B cell (primary cell): ENCODE measurements around the gene SRGAP2B. TPM values are rescaled to one million over a fixed set of nuclear protein-coding genes. Genes with fewer than 3 reads are reported as not detected.
"Not testable (repeated sequence)": the region's sequence is repeated elsewhere in the genome, so short reads cannot be mapped to it uniquely, and the experiment has no call there.

Experiments used
- ATAC-seq: fragments of 200-7000 bp; cut with Tn5 transposase; one replicate; pipeline ENCODE4 v1.10.0; 2021; ENCODE audit warnings: low read depth, mild to moderate bottlenecking, moderate number of reproducible peaks, moderate library complexity
- CTCF ChIA-PET: fragments of 350-600 bp; sonication (Branson Sonifier 250); formaldehyde crosslinking; loops from one replicate; lab custom pipeline; 2021; ENCODE audit warnings: antibody characterized with exemption, inconsistent platforms; lab: Charles Lee
- POLR2A ChIA-PET: fragments of 350-600 bp; sonication (Branson Sonifier 250); formaldehyde crosslinking; loops from one replicate; lab custom pipeline; 2021; ENCODE audit warnings: antibody characterized with exemption; lab: Charles Lee
- DNase-seq: peaks from one replicate; pipeline ENCODE4 v3.0.0; 2013
- H2AFZ ChIP-seq: 2 replicates; pipeline ENCODE4 v1.6.1; 2012; ENCODE audit warnings: mild to moderate bottlenecking, low read depth, low read length; ENCODE audit not compliant: insufficient read depth, poor library complexity, severe bottlenecking
- H3K27ac ChIP-seq, 2 donors: 1 replicate in 1 of 2; 2 replicates in 1 of 2; pipeline ENCODE4 v1.5.1; 2012 to 2013; ENCODE audit warnings: low read length in 2 of 2, mild to moderate bottlenecking in 2 of 2, moderate library complexity in 1 of 2
- H3K27me3 ChIP-seq, 4 experiments: fragments of 200-600 bp in 1 of 4; sonication (generic) in 1 of 4; replicated peaks in 1 of 4; 1 replicate in 2 of 4; 2 replicates in 2 of 4; pipeline versions ENCODE4 v1.6.1 to v1.7.0; 2013 to 2016; ENCODE audit warnings: low read length in 3 of 4, mild to moderate bottlenecking in 2 of 4, mixed read lengths in 1 of 4, moderate library complexity in 1 of 4; ENCODE audit not compliant: insufficient read depth in 4 of 4, control insufficient read depth in 3 of 4; ENCODE audit errors: control extremely low read depth in 1 of 4
- H3K36me3 ChIP-seq, 2 experiments: replicated peaks in 1 of 2; 1 replicate in 1 of 2; 2 replicates in 1 of 2; pipeline versions ENCODE4 v1.6.1 to v1.7.1; 2013; ENCODE audit warnings: low read length in 1 of 2; ENCODE audit not compliant: insufficient read depth in 2 of 2, control insufficient read depth in 1 of 2; ENCODE audit errors: control extremely low read depth in 1 of 2, extremely low read depth in 1 of 2
- H3K4me1 ChIP-seq, 2 donors: fragments of 200-600 bp in 1 of 2; sonication (generic) in 1 of 2; 1 replicate in 1 of 2; 2 replicates in 1 of 2; pipeline versions ENCODE4 v1.5.1 to v1.6.1; 2013 to 2017; ENCODE audit warnings: low read length in 2 of 2; ENCODE audit not compliant: control insufficient read depth in 2 of 2, insufficient read depth in 2 of 2
- H3K4me2 ChIP-seq: replicated peaks from 2 replicates; pipeline ENCODE3; 2012; ENCODE audit warnings: mild to moderate bottlenecking, low read depth, low read length; ENCODE audit not compliant: poor library complexity, severe bottlenecking
- H3K4me3 ChIP-seq, 5 experiments: fragments of 200-600 bp in 1 of 5; sonication (generic) in 1 of 5; 1 replicate in 3 of 5; 2 replicates in 2 of 5; pipeline versions ENCODE4 v1.5.1 to v1.7.0; 2011 to 2016; ENCODE audit warnings: low read length in 4 of 5, mild to moderate bottlenecking in 4 of 5, low read depth in 2 of 5, control low read depth in 1 of 5, moderate library complexity in 1 of 5; ENCODE audit not compliant: insufficient read depth in 1 of 5; ENCODE audit errors: control extremely low read depth in 1 of 5, extremely low read depth in 1 of 5
- H3K79me2 ChIP-seq: fragments of 200-600 bp; sonication (generic); one replicate; pipeline ENCODE4 v1.6.0; 2016; ENCODE audit warnings: low read length; ENCODE audit not compliant: control insufficient read depth, insufficient read depth
- H3K9ac ChIP-seq: fragments of 200-600 bp; sonication (generic); 2 replicates; pipeline ENCODE4 v1.6.1; 2017; ENCODE audit warnings: mild to moderate bottlenecking, low read length, moderate library complexity
- H3K9me3 ChIP-seq, 3 donors: one replicate each; pipeline versions ENCODE4 v1.6.1 to v1.7.1; 2013; ENCODE audit warnings: low read length in 2 of 3; ENCODE audit not compliant: control insufficient read depth in 2 of 3, insufficient read depth in 1 of 3; ENCODE audit errors: control extremely low read depth in 1 of 3
- H4K20me1 ChIP-seq: 2 replicates; pipeline ENCODE4 v1.6.0; 2012; ENCODE audit warnings: mild to moderate bottlenecking, low read length; ENCODE audit not compliant: insufficient read depth, control insufficient read depth, poor library complexity, severe bottlenecking
- H3K27ac Mint-ChIP-seq: one replicate; pipeline ENCODE4 v1.8.0; 2021; ENCODE audit warnings: mixed read lengths
- H3K27me3 Mint-ChIP-seq: one replicate; pipeline ENCODE4 v1.8.0; 2021; ENCODE audit warnings: mixed read lengths
- H3K4me1 Mint-ChIP-seq: one replicate; pipeline ENCODE4 v1.8.0; 2021; ENCODE audit warnings: mixed read lengths
- H3K4me3 Mint-ChIP-seq: one replicate; pipeline ENCODE4 v1.8.0; 2021; ENCODE audit warnings: mixed read lengths
- H3K9me3 Mint-ChIP-seq: one replicate; pipeline ENCODE4 v1.8.0; 2022; ENCODE audit warnings: mixed read lengths; ENCODE audit not compliant: insufficient read depth
- WGBS: methylation state at CpG from one replicate; pipeline ENCODE4 v1.1.5; 2013; ENCODE audit warnings: missing lambda C conversion rate; ENCODE audit not compliant: insufficient coverage; 5-methylcytosine and 5-hydroxymethylcytosine counted together
- intact Hi-C: fragments of 100-400 bp; cut with micrococcal nuclease; formaldehyde crosslinking; loops from one replicate; pipeline ENCODE4 v1.10.0; 2022
- polyA plus RNA-seq: library from polyadenylated mRNA; depleted of rRNA; stranded (reverse); fragments of >200 nt; gene quantifications from 2 replicates; pipeline ENCODE4 v1.2.3, GENCODE V29; 2012
- total RNA-seq, 2 donors: library from RNA; stranded (reverse); fragments of 120-200 nt in 1 of 2; gene quantifications; 1 replicate in 1 of 2; 2 replicates in 1 of 2; pipeline versions ENCODE4 v1.2.3 to v1.2.4, GENCODE V29; 2013 to 2022

The SRGAP2B gene
- total and polyA plus RNA-seq, 2 donors (not counting 1 experiment from before 2014, with no cell fraction given) = 3.0 to 36.5 TPM

DNA sequence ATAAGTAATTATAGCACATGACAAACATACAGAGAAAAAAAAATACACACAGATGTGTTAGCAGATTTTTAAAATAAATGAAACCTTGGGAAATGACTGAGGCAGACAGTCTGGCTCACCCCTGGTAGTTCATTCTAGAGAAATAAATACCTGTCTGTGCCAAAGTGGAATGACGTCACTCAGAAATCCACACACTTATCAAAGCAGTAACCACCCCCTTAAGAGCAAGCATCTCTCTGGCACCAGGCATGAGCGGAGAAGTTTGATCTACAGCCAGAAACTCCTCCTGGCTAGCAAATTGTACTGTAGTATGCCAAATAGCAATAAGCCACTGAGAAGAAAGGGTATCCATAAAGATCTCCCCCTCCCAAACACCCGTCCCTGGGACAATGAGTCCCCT is 131.6 kb downstream of the SRGAP2B start:
- H3K9me3 ChIP-seq, H3K4me1 ChIP-seq, H3K4me3 ChIP-seq, CTCF ChIA-PET, ATAC-seq, H2AFZ ChIP-seq, H4K20me1 ChIP-seq, H3K79me2 ChIP-seq, DNase-seq, H3K27ac ChIP-seq, H3K4me2 ChIP-seq, H3K9ac ChIP-seq, H3K36me3 ChIP-seq, H3K27me3 ChIP-seq, H3K9me3 Mint-ChIP-seq, H3K4me1 Mint-ChIP-seq, intact Hi-C loops, H3K4me3 Mint-ChIP-seq, H3K27me3 Mint-ChIP-seq, POLR2A ChIA-PET, H3K27ac Mint-ChIP-seq: not testable (repeated sequence)
- WGBS = no CpG with 5 or more reads among the region's 3 CpGs

DNA sequence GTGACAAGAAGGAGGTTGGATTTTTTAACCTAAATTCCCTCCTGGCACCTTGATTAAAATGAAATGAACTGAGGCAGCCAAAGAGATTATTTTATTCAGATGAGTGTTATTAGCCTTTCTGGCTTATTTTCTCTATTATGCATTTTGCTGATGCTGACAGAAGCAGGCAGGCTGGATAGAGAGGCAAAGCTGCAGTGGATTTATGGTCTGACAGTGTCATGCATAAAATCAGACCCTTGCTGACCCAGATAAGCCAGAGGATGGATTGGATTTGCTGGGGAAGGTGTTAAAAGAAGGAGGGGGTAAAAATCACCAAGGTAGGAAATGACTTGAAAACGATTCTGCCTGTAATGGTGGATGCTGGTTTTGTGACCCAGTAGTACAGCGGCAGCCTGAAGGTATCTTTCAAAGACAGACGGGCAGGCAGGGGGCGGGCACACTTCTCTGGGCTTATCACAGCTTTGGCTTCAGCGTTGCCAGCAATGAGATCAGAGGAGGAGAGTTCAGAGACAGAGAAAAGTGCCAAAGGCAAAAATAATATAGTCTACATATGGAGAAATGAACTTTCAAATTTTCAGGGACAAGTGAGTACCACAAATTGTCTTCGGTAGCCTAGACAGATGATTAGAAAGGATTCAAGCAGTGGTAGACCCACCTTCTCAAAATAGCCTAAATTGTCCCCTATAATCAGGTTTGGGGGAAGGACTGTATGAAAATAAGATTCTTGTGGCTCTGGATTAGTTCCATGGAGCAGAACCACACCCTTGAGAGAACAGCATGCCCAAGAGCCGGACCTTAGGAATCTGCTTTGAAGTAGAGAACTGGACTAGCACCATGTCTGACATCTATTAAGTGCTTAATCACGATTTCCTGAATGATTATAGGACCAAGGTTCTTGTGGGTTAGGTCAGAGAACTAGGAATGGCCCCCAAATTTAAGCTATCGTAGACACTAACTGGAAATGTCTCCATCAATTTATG is 133.2 kb downstream of the SRGAP2B start:
- H3K9me3 ChIP-seq, H3K4me2 ChIP-seq, DNase-seq, POLR2A ChIA-PET, H3K9ac ChIP-seq, H3K4me3 ChIP-seq, H3K36me3 ChIP-seq, H3K9me3 Mint-ChIP-seq, H3K27ac ChIP-seq, CTCF ChIA-PET, H4K20me1 ChIP-seq, H2AFZ ChIP-seq, H3K27me3 Mint-ChIP-seq, H3K4me1 Mint-ChIP-seq, H3K79me2 ChIP-seq, H3K4me3 Mint-ChIP-seq, ATAC-seq, H3K27me3 ChIP-seq, intact Hi-C loops, H3K27ac Mint-ChIP-seq, H3K4me1 ChIP-seq: not testable (repeated sequence)
- WGBS = no CpG with 5 or more reads among the region's 9 CpGs

DNA sequence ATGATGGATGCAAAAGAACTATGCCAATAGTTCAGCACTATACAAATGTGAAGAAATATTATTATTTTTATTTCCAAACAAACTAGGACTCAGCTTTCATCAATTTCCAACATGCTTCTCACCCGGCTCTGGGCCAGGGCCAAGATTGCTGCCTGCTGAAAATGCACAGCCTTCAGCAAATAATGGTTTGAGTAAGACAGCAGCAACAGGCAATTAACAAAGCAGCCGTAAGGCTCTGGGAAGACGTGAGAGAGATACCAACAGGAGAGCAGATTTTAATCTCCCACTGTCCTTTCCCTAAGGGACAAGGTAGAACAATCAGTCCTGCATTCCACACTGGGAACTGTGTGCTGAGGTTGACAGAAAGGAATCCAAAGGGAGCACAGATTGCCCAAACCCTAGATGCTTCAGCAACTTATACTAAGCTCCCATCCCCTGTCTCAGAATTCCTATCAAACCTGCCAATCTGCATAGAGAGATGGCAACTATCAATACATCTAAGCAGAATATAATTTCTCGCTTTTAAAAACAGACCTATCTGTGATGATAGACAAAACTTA is 134.1 kb downstream of the SRGAP2B start:
- DNase-seq, H3K4me1 Mint-ChIP-seq, H3K27me3 Mint-ChIP-seq, CTCF ChIA-PET, H3K79me2 ChIP-seq, H3K27ac ChIP-seq, intact Hi-C loops, H3K27ac Mint-ChIP-seq, H3K27me3 ChIP-seq, H3K36me3 ChIP-seq, H3K4me2 ChIP-seq, H3K4me1 ChIP-seq, POLR2A ChIA-PET, H3K9me3 Mint-ChIP-seq, H2AFZ ChIP-seq, H3K9ac ChIP-seq, ATAC-seq, H3K4me3 ChIP-seq, H4K20me1 ChIP-seq, H3K4me3 Mint-ChIP-seq, H3K9me3 ChIP-seq: not testable (repeated sequence)
- WGBS = no CpG with 5 or more reads among the region's 4 CpGs

DNA sequence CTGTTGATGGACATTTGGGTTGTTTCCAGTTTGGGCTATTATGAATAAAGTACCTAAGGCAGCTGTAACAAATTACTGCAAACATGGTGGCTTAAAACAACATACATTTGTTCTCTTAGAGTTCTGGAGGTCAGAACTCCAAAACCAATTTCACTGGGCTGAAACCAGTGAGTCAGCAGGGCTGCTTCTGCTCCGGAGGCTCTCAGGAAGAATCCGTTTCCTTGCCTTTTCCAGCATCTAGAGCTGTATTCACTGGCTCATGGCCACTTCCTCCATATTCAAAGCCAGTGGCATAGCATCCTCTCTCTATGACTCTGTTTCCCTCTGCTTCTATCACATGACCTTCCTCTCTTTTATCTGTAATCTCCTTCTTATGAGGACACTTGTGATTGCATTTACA is 146.7 kb downstream of the SRGAP2B start:
- H3K4me3 ChIP-seq, H3K9me3 ChIP-seq, CTCF ChIA-PET, DNase-seq, H4K20me1 ChIP-seq, H3K4me1 Mint-ChIP-seq, H3K4me1 ChIP-seq, H3K27ac Mint-ChIP-seq, intact Hi-C loops, H3K9me3 Mint-ChIP-seq, H3K27ac ChIP-seq, ATAC-seq, H3K4me3 Mint-ChIP-seq, POLR2A ChIA-PET, H3K27me3 ChIP-seq, H3K79me2 ChIP-seq, H3K36me3 ChIP-seq, H3K9ac ChIP-seq, H3K4me2 ChIP-seq, H3K27me3 Mint-ChIP-seq, H2AFZ ChIP-seq: not testable (repeated sequence)
- no CpG with 5 or more reads among the region's 2 CpGs for WGBS
